ENCODE data around the gene CCKAR.

DNA sequence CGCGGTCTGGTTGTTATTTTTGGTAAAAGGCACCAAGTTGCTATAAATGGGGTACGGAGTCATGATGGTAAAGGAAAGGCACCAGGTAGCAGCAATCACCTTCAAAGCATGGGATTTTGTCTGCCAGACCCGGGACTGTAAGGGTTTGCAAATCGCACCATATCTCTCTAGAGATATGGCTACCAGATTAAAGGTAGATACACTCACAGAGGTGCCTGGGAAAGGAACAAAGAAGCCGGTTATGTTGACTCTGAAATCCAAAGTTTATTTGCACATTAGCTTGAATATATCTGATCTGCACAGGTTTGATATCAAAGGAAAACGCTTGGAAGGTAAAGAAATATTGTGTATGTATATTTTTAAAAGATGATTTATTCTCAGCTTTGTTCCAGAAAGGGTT, 4.6 kb downstream of the CCKAR start:
- no peak for TF ChIP-seq CTCF (IDR thresholded peaks at IDR 0.05; ENCODE audit: poor library complexity)
- TF ChIP-seq EZH2 (IDR thresholded peaks at IDR 0.05; ENCODE audit: borderline replicate concordance) = no peak
- TF ChIP-seq EZH2phosphoT487 (IDR thresholded peaks at IDR 0.05; ENCODE audit: low read depth, severe bottlenecking, unreplicated experiment) = no peak
